ENCODE measurements around the gene CAVIN3. TPM values are rescaled to one million over a fixed set of nuclear protein-coding genes. Genes with fewer than 3 reads are reported as not detected.

CAVIN3 gene
- total and polyA plus RNA-seq, 9 of the 15 experiments (the other 6 are each of a cell fraction or from before 2014, with no cell fraction given): 0.13 TPM; not detected in 8

DNA sequence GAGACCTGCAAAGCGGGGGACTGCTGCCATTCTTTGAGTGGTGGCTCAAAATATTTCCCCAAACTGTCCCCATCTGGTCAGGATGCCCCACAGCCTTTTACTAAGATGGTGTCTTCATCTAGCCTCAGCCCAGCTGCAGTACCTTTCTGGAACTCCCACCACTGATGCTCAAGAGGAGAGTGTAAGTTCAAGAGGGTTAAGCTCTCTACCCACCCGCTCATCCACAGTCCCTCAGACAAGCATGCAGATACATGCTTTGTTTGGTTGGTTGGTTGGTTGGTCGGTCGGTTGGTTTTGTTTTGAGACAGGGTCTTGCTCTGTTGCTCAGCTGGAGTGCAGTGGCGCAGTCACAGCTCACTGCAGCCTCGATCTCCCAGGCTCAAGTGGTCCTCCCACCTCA, 14.5 kb upstream of the CAVIN3 start:
- H3K79me2 ChIP-seq (ENCODE audit: control insufficient read depth, insufficient read depth, low read length): no peaks in the 10 kb centered on the region
- POLR2A ChIA-PET: no interaction called here
- no peak overlapping the region for H2AFZ ChIP-seq (ENCODE audit: low read depth, low read length)
- BruUV-seq (replicated peaks): no TSS peak
- ATAC-seq (no peak), FAIRE-seq (no peak), DNase-seq (ENCODE audit: extremely low read depth in 1 of 4, low spot score in 3 of 4) (no peak)
- no peaks in the 10 kb centered on the region for H3K9me3 ChIP-seq (replicated peaks; ENCODE audit: control insufficient read depth, insufficient read depth, low read depth, low read length)
- H4K20me1 ChIP-seq (replicated peaks; ENCODE audit: control insufficient read depth, insufficient read depth, low read length): no peaks in the 10 kb centered on the region
- H3K4me2 ChIP-seq (ENCODE audit: insufficient read depth, low read length): no peak overlapping the region
- TF ChIP-seq POLR2A (conservative IDR thresholded peaks at IDR 0.05) (no peak), ZKSCAN1 (IDR thresholded peaks at IDR 0.05; ENCODE audit: low read depth, low read length) (no peak)
- H3K9ac ChIP-seq (ENCODE audit: insufficient read depth in 1 of 2, low read depth in 2 of 2, low read length in 2 of 2): no peak overlapping the region
- intact Hi-C loops (cut with micrococcal nuclease): no loop called here
- H3K27ac ChIP-seq (ENCODE audit: extremely low read depth, low read depth, low read length): no peak overlapping the region
- CTCF ChIA-PET (ENCODE audit: low intra/inter-chr PET ratio): no interaction called here
- 0% methylated on average over 6 of the region's 6 CpGs for WGBS (ENCODE audit: insufficient coverage, low coverage, missing lambda C conversion rate)
- no peak overlapping the region for H3K4me3 ChIP-seq
- H3K36me3 ChIP-seq (ENCODE audit: control insufficient read depth, insufficient read depth, low read length): no peaks in the 10 kb centered on the region
- H3K9me1 ChIP-seq (ENCODE audit: control insufficient read depth, insufficient read depth, low read length): no peaks in the 10 kb centered on the region
- no peaks in the 10 kb centered on the region for H3K4me1 ChIP-seq (replicated peaks in 1 of 2; ENCODE audit: control insufficient read depth in 2 of 2, insufficient read depth in 2 of 2, low read length in 2 of 2)
- in situ Hi-C loops (cut with MboI): loop anchor here (25.0 kb wide), 1 partner anchor 1698 kb away; the partner anchor contains the start of genes OR51D1 and OR51E1
- H3K27me3 ChIP-seq (ENCODE audit: control insufficient read depth in 2 of 2, insufficient read depth in 2 of 2, low read length in 2 of 2): peaks cover 5 to 11% of the 10 kb centered on the region in 2 experiments; a peak in 2 of 5 replicates

DNA sequence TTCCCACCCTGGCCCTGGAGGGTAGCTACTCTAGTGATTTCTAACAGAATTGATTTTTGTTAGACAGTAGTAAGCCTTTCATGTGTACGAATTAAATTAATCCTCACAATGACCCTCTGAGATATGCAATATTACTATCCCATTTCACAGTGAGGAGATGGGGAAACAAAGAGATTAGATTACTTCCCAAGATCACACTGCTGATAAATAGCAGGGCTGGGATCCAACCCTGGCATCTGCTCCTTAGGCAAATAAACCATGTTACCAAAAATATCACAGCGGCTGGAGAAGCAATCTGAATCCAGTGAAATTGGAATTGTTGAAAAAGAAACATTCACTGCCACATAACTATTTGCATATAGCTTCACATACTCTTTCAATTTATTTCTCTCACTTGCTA, 12.8 kb upstream of the CAVIN3 start:
- no peaks in the 10 kb centered on the region for H4K20me1 ChIP-seq (replicated peaks; ENCODE audit: control insufficient read depth, insufficient read depth, low read length)
- H3K9ac ChIP-seq (ENCODE audit: insufficient read depth in 1 of 2, low read depth in 2 of 2, low read length in 2 of 2): no peak overlapping the region
- 0% methylated on average over 2 of the region's 2 CpGs for WGBS (ENCODE audit: insufficient coverage, low coverage, missing lambda C conversion rate)
- ChIA-PET CTCF (ENCODE audit: low intra/inter-chr PET ratio) (no interaction called here), POLR2A (no interaction called here)
- H3K4me3 ChIP-seq: no peak overlapping the region
- no peaks in the 10 kb centered on the region for H3K36me3 ChIP-seq (ENCODE audit: control insufficient read depth, insufficient read depth, low read length)
- intact Hi-C loops (cut with micrococcal nuclease) (no loop called here), in situ Hi-C loops (cut with MboI) (loop anchor here (25.0 kb wide), 1 partner anchor 1696 kb away; the partner anchor contains the start of genes OR51D1 and OR51E1)
- no peak for DNase-seq (ENCODE audit: extremely low read depth in 1 of 4, low spot score in 3 of 4)
- no peak overlapping the region for H3K27ac ChIP-seq (ENCODE audit: extremely low read depth, low read depth, low read length)
- no peak overlapping the region for H2AFZ ChIP-seq (ENCODE audit: low read depth, low read length)
- no peak for ATAC-seq
- H3K27me3 ChIP-seq (ENCODE audit: control insufficient read depth in 2 of 2, insufficient read depth in 2 of 2, low read length in 2 of 2): peaks cover 0 to 6% of the 10 kb centered on the region in 2 experiments; a peak in 1 of 5 replicates
- BruUV-seq (replicated peaks): no TSS peak
- FAIRE-seq: no peak
- no peaks in the 10 kb centered on the region for H3K9me1 ChIP-seq (ENCODE audit: control insufficient read depth, insufficient read depth, low read length)
- H3K9me3 ChIP-seq (replicated peaks; ENCODE audit: control insufficient read depth, insufficient read depth, low read depth, low read length): no peaks in the 10 kb centered on the region
- no peaks in the 10 kb centered on the region for H3K4me1 ChIP-seq (replicated peaks in 1 of 2; ENCODE audit: control insufficient read depth in 2 of 2, insufficient read depth in 2 of 2, low read length in 2 of 2)
- no peaks in the 10 kb centered on the region for H3K79me2 ChIP-seq (ENCODE audit: control insufficient read depth, insufficient read depth, low read length)
- H3K4me2 ChIP-seq (ENCODE audit: insufficient read depth, low read length): no peak overlapping the region
- TF ChIP-seq MECOM (CRISPR knock-in tag; IDR thresholded peaks at IDR 0.05) (no peak), FOXK1 (CRISPR knock-in tag; IDR thresholded peaks at IDR 0.05; ENCODE audit: borderline replicate concordance) (no peak), DIDO1 (tag; IDR thresholded peaks at IDR 0.05; ENCODE audit: low read depth) (no peak), PCBP1 (IDR thresholded peaks at IDR 0.05; ENCODE audit: low read depth, low read length, poor library complexity, severe bottlenecking) (no peak), ZNF609 (CRISPR knock-in tag; IDR thresholded peaks at IDR 0.05; ENCODE audit: borderline replicate concordance) (no peak), SRF (CRISPR knock-in tag; IDR thresholded peaks at IDR 0.05) (no peak), HOXB6 (CRISPR knock-in tag; IDR thresholded peaks at IDR 0.05; ENCODE audit: borderline replicate concordance) (no peak), HMGN3 (IDR thresholded peaks at IDR 0.05; ENCODE audit: borderline replicate concordance, extremely low read depth, insufficient read length, low read depth, low read length) (no peak), ARHGAP35 (IDR thresholded peaks at IDR 0.05; ENCODE audit: partially characterized antibody) (no peak), PTTG1 (tag; IDR thresholded peaks at IDR 0.05; ENCODE audit: low read depth) (no peak), GATAD2A (IDR thresholded peaks at IDR 0.05) (no peak)

Measured in K562 (cell line).